ENCODE results near the gene OASL.

GRCh38 chr12:121062391-121063045 is 23.5 kb upstream of the OASL start:
- TF ChIP-seq CTCF (IDR thresholded peaks at IDR 0.05) (no peak), POLR2A (IDR thresholded peaks at IDR 0.05) (no peak)

Data from prostate gland (tissue), 2 donors.